ENCODE results near the gene ABI3BP. TPM values are rescaled to one million over a fixed set of nuclear protein-coding genes. Genes with fewer than 3 reads are reported as not detected.

Gene ABI3BP
- total RNA-seq, 1 experiment from 2014 or later, result 0.28 TPM

DNA sequence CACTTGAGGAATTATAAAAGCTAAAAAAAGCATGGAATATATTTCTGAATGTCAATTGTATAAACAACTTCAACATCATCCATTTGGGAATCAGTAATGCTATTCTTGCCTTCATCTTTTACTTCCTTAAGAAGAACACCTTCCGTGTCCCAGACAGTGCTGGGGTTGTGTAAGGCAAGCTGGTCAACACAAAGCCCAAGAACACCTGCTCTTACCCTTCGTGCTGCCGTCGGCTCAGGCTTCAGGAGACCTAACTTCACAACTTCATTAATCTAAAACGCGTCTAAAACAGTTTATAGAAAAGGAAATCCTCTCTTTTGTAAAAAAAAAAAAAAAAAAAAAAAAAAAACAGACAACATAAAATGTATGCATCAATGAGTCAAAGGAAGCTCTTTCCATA, 81.3 kb downstream of the ABI3BP start:
- Mint-ChIP-seq H3K9me3 (peaks cover 3 to 4% of the 10 kb centered on the region in 2 experiments; a peak in 2 of 5 replicates), H3K4me1 (peaks cover 11 to 16% of the 10 kb centered on the region in 2 experiments), H3K27me3 (ENCODE audit: low read depth) (no peaks in the 10 kb centered on the region), H3K27ac (no peak overlapping the region), H3K36me3 (ENCODE audit: insufficient read depth in 1 of 3, low read depth in 3 of 3) (no peaks in the 10 kb centered on the region; a peak in 2 of 7 replicates), H3K4me3 (no peak overlapping the region)
- no peaks in the 10 kb centered on the region for H3K23me2 ChIP-seq (ENCODE audit: insufficient read length, low read depth, low read length, poor library complexity, severe bottlenecking)
- H3K9me3 ChIP-seq (ENCODE audit: control insufficient read depth, low read depth, low read length), result no peaks in the 10 kb centered on the region
- no peak for DNase-seq
- H4K91ac ChIP-seq (ENCODE audit: insufficient read length, low read depth, low read length), result no peak overlapping the region
- H3K9ac ChIP-seq (ENCODE audit: extremely low read depth, insufficient read length, low read length), result no peak overlapping the region
- no peaks in the 10 kb centered on the region; the same call in 1 of the 2 replicates for H3K4me1 ChIP-seq (ENCODE audit: insufficient read depth, low read length)
- no peak overlapping the region for H2BK20ac ChIP-seq (ENCODE audit: low read depth, low read length, poor library complexity, severe bottlenecking)
- no peaks in the 10 kb centered on the region; the same call in 1 of the 2 replicates for H3K79me2 ChIP-seq (ENCODE audit: insufficient read depth, low read length)
- no peak overlapping the region for H3T11ph ChIP-seq (ENCODE audit: low read length)
- no peak overlapping the region for H2BK120ac ChIP-seq (ENCODE audit: low read depth, low read length, poor library complexity, severe bottlenecking)
- no peak overlapping the region for H3K56ac ChIP-seq (ENCODE audit: insufficient read length, low read depth, low read length)
- H2BK5ac ChIP-seq (ENCODE audit: insufficient read length, low read length), result no peak overlapping the region
- no peaks in the 10 kb centered on the region for H4K20me1 ChIP-seq (ENCODE audit: control insufficient read depth, insufficient read depth, insufficient read length)
- H2AFZ ChIP-seq (ENCODE audit: low read length), result no peak overlapping the region
- H3K14ac ChIP-seq (ENCODE audit: insufficient read depth, low read length), result no peak overlapping the region
- no peaks in the 10 kb centered on the region for H3K79me1 ChIP-seq (ENCODE audit: insufficient read depth, low read depth, low read length, poor library complexity, severe bottlenecking)
- H3K18ac ChIP-seq (ENCODE audit: insufficient read length, low read depth, low read length), result no peak overlapping the region
- no peak overlapping the region for H3K23ac ChIP-seq (ENCODE audit: insufficient read length, low read depth, low read length)
- TF ChIP-seq, protein P1, sequence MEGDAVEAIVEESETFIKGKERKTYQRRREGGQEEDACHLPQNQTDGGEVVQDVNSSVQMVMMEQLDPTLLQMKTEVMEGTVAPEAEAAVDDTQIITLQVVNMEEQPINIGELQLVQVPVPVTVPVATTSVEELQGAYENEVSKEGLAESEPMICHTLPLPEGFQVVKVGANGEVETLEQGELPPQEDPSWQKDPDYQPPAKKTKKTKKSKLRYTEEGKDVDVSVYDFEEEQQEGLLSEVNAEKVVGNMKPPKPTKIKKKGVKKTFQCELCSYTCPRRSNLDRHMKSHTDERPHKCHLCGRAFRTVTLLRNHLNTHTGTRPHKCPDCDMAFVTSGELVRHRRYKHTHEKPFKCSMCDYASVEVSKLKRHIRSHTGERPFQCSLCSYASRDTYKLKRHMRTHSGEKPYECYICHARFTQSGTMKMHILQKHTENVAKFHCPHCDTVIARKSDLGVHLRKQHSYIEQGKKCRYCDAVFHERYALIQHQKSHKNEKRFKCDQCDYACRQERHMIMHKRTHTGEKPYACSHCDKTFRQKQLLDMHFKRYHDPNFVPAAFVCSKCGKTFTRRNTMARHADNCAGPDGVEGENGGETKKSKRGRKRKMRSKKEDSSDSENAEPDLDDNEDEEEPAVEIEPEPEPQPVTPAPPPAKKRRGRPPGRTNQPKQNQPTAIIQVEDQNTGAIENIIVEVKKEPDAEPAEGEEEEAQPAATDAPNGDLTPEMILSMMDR (conservative IDR thresholded peaks at IDR 0.05), result no peak
- H2BK12ac ChIP-seq (ENCODE audit: insufficient read length, low read depth, low read length), result no peak overlapping the region
- no CpG with 5 or more reads among the region's 6 CpGs for WGBS (ENCODE audit: extremely low coverage, insufficient read length, low lambda C conversion rate)
- H4K5ac ChIP-seq (ENCODE audit: insufficient read length, low read depth, low read length), result no peak overlapping the region
- H3K4ac ChIP-seq (ENCODE audit: low read depth, low read length), result no peak overlapping the region
- H3K4me2 ChIP-seq (ENCODE audit: insufficient read depth, insufficient read length, low read length), result no peak overlapping the region
- no peak overlapping the region for H3K27ac ChIP-seq (ENCODE audit: insufficient read length, low read depth, low read length)
- no peak overlapping the region for H2BK15ac ChIP-seq (ENCODE audit: low read depth, low read length)
- H2AK5ac ChIP-seq (ENCODE audit: insufficient read length, low read length), result no peak overlapping the region
- no peaks in the 10 kb centered on the region for H3K27me3 ChIP-seq (ENCODE audit: insufficient read depth, low read length)
- no peak overlapping the region for H4K8ac ChIP-seq (replicated peaks; ENCODE audit: insufficient read length, low read depth, low read length)

Data from H9 (cell line).